Keratinocyte (primary cell): ENCODE measurements around the gene LILRB4. TPM values are rescaled to one million over a fixed set of nuclear protein-coding genes. Genes with fewer than 3 reads are reported as not detected.

Source experiments
- DNase-seq: peaks from one replicate; pipeline ENCODE4 v3.0.0-alpha.2; 2011; ENCODE audit warnings: low read depth, missing footprints, low spot score
- FAIRE-seq: peaks from 2 replicates; lab custom pipeline; 2011; peaks lifted over from hg19 to GRCh38; lab: Jason Lieb, UNC
- H2AFZ ChIP-seq: 2 replicates; pipeline ENCODE4 v1.6.0; 2012; ENCODE audit warnings: low read length, control low read depth, inconsistent platforms; ENCODE audit not compliant: control insufficient read depth
- H3K27ac ChIP-seq: 2 replicates; pipeline ENCODE4 v1.5.1; 2011; ENCODE audit warnings: low read length; ENCODE audit not compliant: control insufficient read depth, insufficient read depth
- H3K27me3 ChIP-seq: 3 replicates; pipeline ENCODE4 v1.6.0; 2011; ENCODE audit warnings: low read length; ENCODE audit not compliant: control insufficient read depth, insufficient read depth; ENCODE audit errors: extremely low read depth
- H3K36me3 ChIP-seq, 2 experiments: 2 replicates in 1 of 2; 3 replicates in 1 of 2; pipeline ENCODE4 v1.5.1; 2011; ENCODE audit warnings: low read length in 2 of 2, mild to moderate bottlenecking in 1 of 2; ENCODE audit not compliant: control insufficient read depth in 2 of 2, insufficient read depth in 2 of 2; ENCODE audit errors: extremely low read depth in 1 of 2
- H3K4me1 ChIP-seq: 3 replicates; pipeline ENCODE4 v1.5.1; 2011; ENCODE audit warnings: low read length; ENCODE audit not compliant: control insufficient read depth, insufficient read depth; ENCODE audit errors: extremely low read depth
- H3K4me2 ChIP-seq: 3 replicates; pipeline ENCODE4 v1.6.0; 2011; ENCODE audit warnings: low read depth, low read length; ENCODE audit not compliant: control insufficient read depth, insufficient read depth; ENCODE audit errors: extremely low read depth
- H3K4me3 ChIP-seq, 3 experiments: fragments of 200-600 bp in 1 of 3; sonication (generic) in 1 of 3; 2 replicates in 2 of 3; 3 replicates in 1 of 3; pipeline ENCODE4 v1.5.1; 2011 to 2016; ENCODE audit warnings: low read length in 3 of 3, mild to moderate bottlenecking in 3 of 3, control low read depth in 2 of 3, inconsistent platforms in 1 of 3, low read depth in 1 of 3, mixed read lengths in 1 of 3, mixed run types in 1 of 3, moderate library complexity in 1 of 3; ENCODE audit not compliant: control insufficient read depth in 2 of 3, insufficient read depth in 2 of 3; ENCODE audit errors: extremely low read depth in 1 of 3
- H3K79me2 ChIP-seq: 2 replicates; pipeline ENCODE4 v1.6.0; 2012; ENCODE audit warnings: low read length; ENCODE audit not compliant: control insufficient read depth, insufficient read depth
- H3K9ac ChIP-seq: 3 replicates; pipeline ENCODE4 v1.6.0; 2011; ENCODE audit warnings: low read length; ENCODE audit not compliant: control insufficient read depth, insufficient read depth; ENCODE audit errors: extremely low read depth
- H3K9me1 ChIP-seq: 3 replicates; pipeline ENCODE4 v1.6.0; 2011; ENCODE audit warnings: low read length; ENCODE audit not compliant: control insufficient read depth, insufficient read depth; ENCODE audit errors: extremely low read depth
- H3K9me3 ChIP-seq: 2 replicates; pipeline ENCODE4 v1.5.1; 2012; ENCODE audit warnings: low read depth, low read length; ENCODE audit not compliant: control insufficient read depth
- H4K20me1 ChIP-seq: 3 replicates; pipeline ENCODE4 v1.6.0; 2011; ENCODE audit warnings: low read length; ENCODE audit not compliant: control insufficient read depth, insufficient read depth; ENCODE audit errors: extremely low read depth
- EZH2 ChIP-seq: IDR thresholded peaks from one replicate; pipeline ENCODE4 v1.6.1; 2012; ENCODE audit warnings: inconsistent platforms, mild to moderate bottlenecking, low read length, moderate library complexity
- dilution Hi-C: fragments of 300-500 bp; cut with MboI; formaldehyde crosslinking; loops from one replicate; pipeline ENCODE4 v1.7.0; 2020; ENCODE audit warnings: low sequenced_read_pairs; ENCODE audit not compliant: extremely low pct_ligation_motif_present
- polyA minus RNA-seq, 3 experiments: library from RNA; depleted of rRNA, polyadenylated mRNA; stranded (reverse); fragments of >200 nt; gene quantifications; 1 replicate in 1 of 3; 2 replicates in 1 of 3; 3 replicates in 1 of 3; pipeline ENCODE4 v1.2.3, GENCODE V29; 2011
- polyA plus RNA-seq, 5 experiments: library from polyadenylated mRNA; depleted of rRNA in 3 of 5; stranded (reverse) in 3 of 5; stranded (forward) in 1 of 5; unstranded in 1 of 5; fragments of >200 nt; gene quantifications; 1 replicate in 1 of 5; 2 replicates in 3 of 5; 3 replicates in 1 of 5; pipeline versions ENCODE4 v1.2.1 to v1.2.3, GENCODE V29; 2011 to 2012; ENCODE audit warnings: missing spikeins in 2 of 5, low read depth in 1 of 5, low replicate concordance in 1 of 5
- TF ChIP-seq, protein P1 (sequence below), 3 experiments: IDR thresholded peaks in 1 of 3; conservative IDR thresholded peaks in 1 of 3; optimal IDR thresholded peaks in 1 of 3; 2 replicates in 2 of 3; 3 replicates in 1 of 3; pipeline versions ENCODE3 to v1.5.1; 2011; ENCODE audit warnings: low read length in 3 of 3, mild to moderate bottlenecking in 3 of 3, moderate library complexity in 2 of 3, control low read depth in 1 of 3, inconsistent platforms in 1 of 3; ENCODE audit not compliant: insufficient read depth in 2 of 3; ENCODE audit errors: extremely low read depth in 1 of 3

Gene LILRB4
- polyA plus RNA-seq (not detected in 3 replicates), polyA minus RNA-seq (not detected in 3 replicates)
- polyA plus RNA-seq (2011; ENCODE audit: low read depth) = not detected
- polyA plus RNA-seq (2011; cell fraction: cytosol; rRNA removed) = not detected in 2 replicates
- not detected in 2 replicates for polyA plus RNA-seq (2011; cell fraction: nucleus; rRNA removed)
- polyA plus RNA-seq (2012; ENCODE audit: low replicate concordance) = not detected in 2 replicates
- not detected for polyA minus RNA-seq (2011; cell fraction: cytosol; rRNA and poly(A)+ RNA removed)
- polyA minus RNA-seq (2011; cell fraction: nucleus; rRNA and poly(A)+ RNA removed) = not detected in 2 replicates

DNA sequence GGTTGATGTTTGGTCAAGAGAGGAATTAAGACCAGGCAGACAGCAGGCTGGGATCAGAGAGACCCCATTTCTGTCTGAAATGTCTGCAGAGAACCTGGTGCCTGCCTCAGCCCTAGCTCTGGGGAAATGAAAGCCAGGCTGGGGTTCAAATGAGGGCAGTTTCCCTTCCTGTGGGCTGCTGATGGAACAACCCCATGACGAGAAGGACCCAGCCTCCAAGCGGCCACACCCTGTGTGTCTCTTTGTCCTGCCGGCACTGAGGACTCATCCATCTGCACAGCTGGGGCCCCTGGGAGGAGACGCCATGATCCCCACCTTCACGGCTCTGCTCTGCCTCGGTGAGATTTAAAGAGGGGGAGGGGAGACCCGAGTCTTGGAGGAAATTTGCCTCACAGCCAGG is at the start of gene LILRB4:
TSS of gene LILRB4 (plus strand) at position 256 of the 400 bp plus-strand sequence. CDS start at position 305, 49 bp downstream.
- dilution Hi-C loops = no loop called here
- Histone ChIP-seq H3K36me3 (no peaks in the 10 kb centered on the region), H3K27me3 (no peaks in the 10 kb centered on the region), H3K4me3 (no peak within 1 kb of the TSS), H2AFZ (no peak within 1 kb of the TSS), H4K20me1 (no peaks in the 10 kb centered on the region), H3K9me1 (no peaks in the 10 kb centered on the region), H3K9ac (no peak within 1 kb of the TSS), H3K4me2 (no peak within 1 kb of the TSS), H3K79me2 (no peaks in the 10 kb centered on the region), H3K4me1 (no peaks in the 10 kb centered on the region), H3K27ac (no peak within 1 kb of the TSS), H3K9me3 (peaks cover 7% of the 10 kb centered on the region)
- no peak for DNase-seq
- FAIRE-seq = no peak
- no peak for TF ChIP-seq EZH2
- TF ChIP-seq, protein P1, sequence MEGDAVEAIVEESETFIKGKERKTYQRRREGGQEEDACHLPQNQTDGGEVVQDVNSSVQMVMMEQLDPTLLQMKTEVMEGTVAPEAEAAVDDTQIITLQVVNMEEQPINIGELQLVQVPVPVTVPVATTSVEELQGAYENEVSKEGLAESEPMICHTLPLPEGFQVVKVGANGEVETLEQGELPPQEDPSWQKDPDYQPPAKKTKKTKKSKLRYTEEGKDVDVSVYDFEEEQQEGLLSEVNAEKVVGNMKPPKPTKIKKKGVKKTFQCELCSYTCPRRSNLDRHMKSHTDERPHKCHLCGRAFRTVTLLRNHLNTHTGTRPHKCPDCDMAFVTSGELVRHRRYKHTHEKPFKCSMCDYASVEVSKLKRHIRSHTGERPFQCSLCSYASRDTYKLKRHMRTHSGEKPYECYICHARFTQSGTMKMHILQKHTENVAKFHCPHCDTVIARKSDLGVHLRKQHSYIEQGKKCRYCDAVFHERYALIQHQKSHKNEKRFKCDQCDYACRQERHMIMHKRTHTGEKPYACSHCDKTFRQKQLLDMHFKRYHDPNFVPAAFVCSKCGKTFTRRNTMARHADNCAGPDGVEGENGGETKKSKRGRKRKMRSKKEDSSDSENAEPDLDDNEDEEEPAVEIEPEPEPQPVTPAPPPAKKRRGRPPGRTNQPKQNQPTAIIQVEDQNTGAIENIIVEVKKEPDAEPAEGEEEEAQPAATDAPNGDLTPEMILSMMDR (optimal IDR thresholded peaks at IDR 0.05 in 1 of 3, IDR thresholded peaks at IDR 0.05 in 1 of 3, conservative IDR thresholded peaks at IDR 0.05 in 1 of 3; ENCODE audit: extremely low read depth in 1 of 3, insufficient read depth in 2 of 3, low read length in 3 of 3) = no peak

DNA sequence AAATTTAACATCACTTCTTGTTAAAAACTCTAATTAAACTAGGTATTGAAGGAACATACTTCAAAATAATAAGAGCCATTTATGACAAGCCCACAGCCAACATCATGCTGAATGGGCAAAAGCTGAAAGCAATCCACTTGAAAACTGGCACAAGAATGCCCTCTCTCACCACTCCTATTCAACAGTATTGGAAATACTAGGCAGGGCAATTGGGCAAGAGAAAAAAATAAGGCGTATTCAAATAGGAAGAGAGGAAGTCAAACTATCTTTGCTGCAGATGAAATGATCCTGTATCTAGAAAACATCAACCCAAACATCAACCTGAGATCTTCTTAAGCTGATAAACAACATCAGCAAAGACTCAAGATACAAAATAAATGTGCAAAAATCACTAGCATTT is 48.1 kb upstream of the LILRB4 start:
- Histone ChIP-seq H3K27ac (no peak overlapping the region), H3K36me3 (no peaks in the 10 kb centered on the region), H3K4me1 (no peaks in the 10 kb centered on the region), H3K9ac (no peak overlapping the region), H3K4me2 (no peak overlapping the region), H2AFZ (no peak overlapping the region), H4K20me1 (no peaks in the 10 kb centered on the region), H3K9me3 (no peaks in the 10 kb centered on the region), H3K9me1 (no peaks in the 10 kb centered on the region), H3K79me2 (no peaks in the 10 kb centered on the region), H3K4me3 (no peak overlapping the region), H3K27me3 (no peaks in the 10 kb centered on the region)
- dilution Hi-C loops = no loop called here
- FAIRE-seq (no peak), DNase-seq (no peak)
- TF ChIP-seq, protein P1 (optimal IDR thresholded peaks at IDR 0.05 in 1 of 3, IDR thresholded peaks at IDR 0.05 in 1 of 3, conservative IDR thresholded peaks at IDR 0.05 in 1 of 3; ENCODE audit: extremely low read depth in 1 of 3, insufficient read depth in 2 of 3, low read length in 3 of 3) = no peak
- TF ChIP-seq EZH2 = no peak
